GM10266 (cell line): ENCODE data around the gene SEC16B.

Source experiments
- DNase-seq: peaks from one replicate; pipeline ENCODE4 v3.0.0; 2012; ENCODE audit errors: extremely low spot score
- TF ChIP-seq, protein P1 (sequence below): IDR thresholded peaks from 2 replicates; pipeline ENCODE4 v1.5.1; 2012; ENCODE audit warnings: mild to moderate bottlenecking, low read depth; ENCODE audit not compliant: control insufficient read depth, insufficient read depth; ENCODE audit errors: missing control alignments

SEC16B gene

DNA sequence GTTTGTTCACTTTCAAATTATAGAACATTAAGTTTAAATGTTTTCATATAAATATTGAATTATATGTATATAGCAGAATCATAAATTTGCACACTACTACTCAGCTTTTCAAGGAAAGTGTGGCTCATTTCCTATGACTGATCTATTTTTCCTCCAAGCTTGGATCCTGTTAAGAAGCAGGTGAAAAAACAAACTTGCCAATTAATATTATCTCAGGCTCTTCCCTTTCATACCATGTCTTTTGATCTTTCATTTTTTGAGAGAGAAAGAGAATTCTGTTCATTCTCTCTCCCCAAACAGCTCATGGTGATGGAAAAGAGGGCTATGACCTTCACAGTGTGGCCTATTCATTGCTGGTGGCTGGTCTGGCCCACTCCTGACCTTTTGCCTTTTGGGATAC is 43.7 kb downstream of the SEC16B start:
- TF ChIP-seq, protein P1, sequence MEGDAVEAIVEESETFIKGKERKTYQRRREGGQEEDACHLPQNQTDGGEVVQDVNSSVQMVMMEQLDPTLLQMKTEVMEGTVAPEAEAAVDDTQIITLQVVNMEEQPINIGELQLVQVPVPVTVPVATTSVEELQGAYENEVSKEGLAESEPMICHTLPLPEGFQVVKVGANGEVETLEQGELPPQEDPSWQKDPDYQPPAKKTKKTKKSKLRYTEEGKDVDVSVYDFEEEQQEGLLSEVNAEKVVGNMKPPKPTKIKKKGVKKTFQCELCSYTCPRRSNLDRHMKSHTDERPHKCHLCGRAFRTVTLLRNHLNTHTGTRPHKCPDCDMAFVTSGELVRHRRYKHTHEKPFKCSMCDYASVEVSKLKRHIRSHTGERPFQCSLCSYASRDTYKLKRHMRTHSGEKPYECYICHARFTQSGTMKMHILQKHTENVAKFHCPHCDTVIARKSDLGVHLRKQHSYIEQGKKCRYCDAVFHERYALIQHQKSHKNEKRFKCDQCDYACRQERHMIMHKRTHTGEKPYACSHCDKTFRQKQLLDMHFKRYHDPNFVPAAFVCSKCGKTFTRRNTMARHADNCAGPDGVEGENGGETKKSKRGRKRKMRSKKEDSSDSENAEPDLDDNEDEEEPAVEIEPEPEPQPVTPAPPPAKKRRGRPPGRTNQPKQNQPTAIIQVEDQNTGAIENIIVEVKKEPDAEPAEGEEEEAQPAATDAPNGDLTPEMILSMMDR = no peak

DNA sequence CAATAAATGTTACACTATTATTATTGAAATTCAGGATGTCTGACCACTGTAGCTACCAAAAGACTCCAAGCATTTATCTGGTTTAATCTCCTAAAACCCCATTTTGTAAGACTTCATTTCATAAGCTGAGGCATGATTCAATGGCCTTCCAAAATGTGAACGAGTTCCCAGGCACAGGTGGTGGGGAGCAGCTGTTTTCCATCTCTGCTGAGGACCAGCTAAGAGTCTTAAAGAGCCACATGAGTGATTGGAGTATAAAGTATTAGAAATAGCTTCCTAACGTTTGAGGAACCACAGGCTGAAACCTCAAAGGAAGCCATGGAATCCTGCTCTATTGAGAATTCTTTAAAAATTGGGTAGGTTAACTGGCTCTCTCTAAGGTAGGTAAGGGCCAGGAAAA is 44.9 kb downstream of the SEC16B start:
- no peak for DNase-seq
- TF ChIP-seq, protein P1 = no peak

More for the DNA sequence above, 43.7 kb downstream of the SEC16B start:
- no peak for DNase-seq

DNA sequence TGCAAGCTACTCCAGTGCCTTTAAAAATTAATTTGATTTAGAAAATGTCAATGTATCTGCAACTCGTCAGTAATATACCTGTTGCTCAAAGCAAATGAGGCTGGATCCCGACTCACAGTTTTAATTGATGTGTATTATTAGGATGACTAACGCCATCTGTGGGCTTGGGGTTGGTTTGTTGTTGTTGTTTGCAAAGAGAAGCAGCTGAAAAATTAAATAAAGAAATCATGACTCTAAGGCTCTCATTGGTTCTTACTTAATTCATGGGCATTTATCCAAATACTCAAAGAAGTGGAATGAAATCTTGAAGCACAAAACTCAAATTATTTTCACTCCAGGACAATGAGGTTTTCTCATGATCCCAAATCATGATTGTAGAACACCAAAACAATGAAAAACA is 46.4 kb downstream of the SEC16B start:
- TF ChIP-seq, protein P1 = no peak
- DNase-seq = no peak

DNA sequence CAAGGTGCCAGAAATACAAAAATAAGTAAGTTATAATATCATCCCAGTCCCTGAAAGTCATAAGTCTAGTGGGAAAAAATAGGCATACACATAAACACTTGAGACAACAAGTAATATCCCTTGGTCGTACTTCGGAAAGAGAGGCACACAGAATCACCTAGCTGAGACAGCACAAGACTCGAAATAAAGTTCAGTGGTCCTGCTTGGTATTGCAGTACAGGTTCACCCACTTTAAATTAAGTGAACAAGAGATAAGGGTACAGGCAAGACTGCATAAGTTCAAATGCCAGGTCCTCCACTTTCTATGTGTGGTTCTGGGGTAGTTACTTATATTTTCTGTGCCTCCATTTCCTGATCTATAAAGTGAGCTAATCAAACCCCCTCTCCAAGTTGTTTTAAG is 47.6 kb downstream of the SEC16B start:
- TF ChIP-seq, protein P1 = no peak
- no peak for DNase-seq

DNA sequence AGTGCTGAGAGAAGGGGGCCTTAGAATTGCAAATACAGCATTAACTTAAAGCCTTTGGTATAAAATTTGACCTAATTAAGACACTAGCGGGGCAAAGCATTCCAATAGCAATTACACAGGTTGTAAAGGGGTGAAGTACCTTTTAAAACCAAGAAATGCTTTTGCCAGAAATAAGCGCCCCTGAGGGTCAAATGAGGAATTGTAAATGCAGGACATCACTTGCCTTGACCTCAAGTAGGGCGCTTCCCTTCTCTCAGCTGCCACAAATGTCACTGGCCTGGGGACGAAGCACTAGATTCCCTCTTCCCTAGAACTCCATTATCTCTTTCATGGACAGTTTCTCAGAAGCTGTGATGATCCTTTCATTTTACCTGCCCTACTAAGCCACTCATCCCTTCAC is 48.3 kb downstream of the SEC16B start:
- TF ChIP-seq, protein P1 = no peak
- no peak for DNase-seq

DNA sequence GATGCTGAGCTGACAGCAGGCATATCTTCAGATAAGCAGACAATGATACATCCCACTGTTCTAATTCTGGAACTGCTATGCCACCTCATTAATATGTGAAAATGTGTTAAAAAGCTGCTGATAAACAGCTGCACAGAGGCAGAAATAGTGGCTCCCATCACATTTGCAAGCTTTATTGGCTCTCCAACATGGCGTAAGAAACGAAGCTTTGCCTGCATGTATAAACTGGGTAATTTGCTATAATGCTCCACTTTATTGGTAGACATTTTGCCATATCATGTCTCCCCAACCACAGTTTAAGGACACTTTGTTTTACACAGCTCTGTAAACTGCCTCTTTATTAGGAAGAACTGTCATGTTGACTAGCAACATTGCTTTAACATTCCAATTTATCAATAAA is 49.8 kb downstream of the SEC16B start:
- no peak for DNase-seq

DNA sequence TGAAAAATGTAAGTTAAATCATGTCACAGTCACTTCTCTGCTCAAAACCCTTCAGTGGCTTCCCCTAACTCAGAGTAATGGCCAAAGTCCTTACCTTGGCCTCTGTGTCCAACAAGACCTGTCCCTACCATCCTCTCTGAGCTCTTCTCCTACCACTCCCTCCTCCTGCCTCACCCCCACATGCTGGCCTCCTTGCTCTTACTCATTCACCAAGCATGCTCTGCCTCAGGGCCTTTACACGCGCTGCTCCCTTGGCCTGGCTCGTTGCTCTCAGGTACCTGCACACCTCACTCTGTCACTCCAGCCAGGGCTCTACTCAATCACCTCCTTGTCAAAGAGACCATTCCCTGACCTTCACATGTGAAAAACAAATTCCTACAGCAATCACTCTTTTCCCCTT is 54.2 kb downstream of the SEC16B start:
- TF ChIP-seq, protein P1 = no peak
- DNase-seq = no peak

More for the DNA sequence above, 49.8 kb downstream of the SEC16B start:
- TF ChIP-seq, protein P1 = no peak
